ENCODE data around the gene SPATS2L.

Gene SPATS2L

GRCh38 chr2:200405599-200406298 is 99.3 kb downstream of the SPATS2L start:
- H3K4me3 ChIP-seq (ENCODE audit: low read depth, low read length): no peak overlapping the region
- peaks cover 6% of the 10 kb centered on the region; the same call in 1 of the 2 replicates for H3K4me1 ChIP-seq (ENCODE audit: control insufficient read depth, insufficient read depth, low read length)
- POLR2A ChIA-PET: interaction anchor here (0.7 kb wide), 1 partner anchor 105 kb away, joined by 4 read pairs; no protein-coding TSS in a partner anchor
- H3K27ac ChIP-seq (ENCODE audit: extremely low read depth, low read depth, low read length): peak overlapping the region; percentile 22; the same call in 1 of the 2 replicates
- no peaks in the 10 kb centered on the region for H3K36me3 ChIP-seq (ENCODE audit: control insufficient read depth in 2 of 2, insufficient read depth in 1 of 2, low read length in 2 of 2)
- CTCF ChIA-PET: interaction anchor here (0.6 kb wide), 2 partner anchors 16 to 62 kb away, joined by 3 read pairs; no protein-coding TSS in a partner anchor
- H3K9me3 ChIP-seq (ENCODE audit: control insufficient read depth, insufficient read depth, low read depth, low read length): no peaks in the 10 kb centered on the region
- TF ChIP-seq ZNF692 (tag by site-specific recombination; IDR thresholded peaks at IDR 0.05) (no peak), ZNF843 (tag by site-specific recombination; IDR thresholded peaks at IDR 0.05) (peak; percentile 48; the same call in 1 of the 2 replicates), ZNF704 (tag by site-specific recombination; IDR thresholded peaks at IDR 0.05) (no peak), ZNF184 (tag by site-specific recombination; IDR thresholded peaks at IDR 0.05) (no peak), ZNF776 (tag by site-specific recombination; IDR thresholded peaks at IDR 0.05; ENCODE audit: borderline replicate concordance) (no peak), ZNF140 (tag by site-specific recombination; IDR thresholded peaks at IDR 0.05) (no peak), ZNF660 (tag by site-specific recombination; IDR thresholded peaks at IDR 0.05) (peak; percentile 75; the same call in 1 of the 2 replicates), SCRT2 (tag by site-specific recombination; IDR thresholded peaks at IDR 0.05) (no peak), ZNF639 (tag by site-specific recombination; IDR thresholded peaks at IDR 0.05) (peak; percentile 47; the same call in 1 of the 2 replicates), ZNF426 (tag by site-specific recombination; IDR thresholded peaks at IDR 0.05) (no peak), ZNF521 (tag by site-specific recombination; IDR thresholded peaks at IDR 0.05) (no peak), HOXD13 (CRISPR knock-in tag; IDR thresholded peaks at IDR 0.05; ENCODE audit: borderline replicate concordance) (no peak), ZNF701 (tag by site-specific recombination; IDR thresholded peaks at IDR 0.05) (no peak), ZBTB21 (tag by site-specific recombination; IDR thresholded peaks at IDR 0.05) (no peak), ZNF449 (tag by site-specific recombination; IDR thresholded peaks at IDR 0.05) (no peak), ZNF354C (tag by site-specific recombination; IDR thresholded peaks at IDR 0.05; ENCODE audit: borderline replicate concordance, low read depth) (no peak), ZNF629 (tag by site-specific recombination; IDR thresholded peaks at IDR 0.05) (peak; percentile 77; the same call in 1 of the 2 replicates), ZNF223 (tag by site-specific recombination; IDR thresholded peaks at IDR 0.05) (no peak), PRDM6 (tag by site-specific recombination; IDR thresholded peaks at IDR 0.05) (peak; percentile 55; the same call in 1 of the 2 replicates), ZNF518A (tag by site-specific recombination; conservative IDR thresholded peaks at IDR 0.05; ENCODE audit: low read depth) (peak; percentile 16; the same call in 1 of the 2 replicates), ZNF558 (tag by site-specific recombination; IDR thresholded peaks at IDR 0.05) (no peak; the same call in 1 of the 2 replicates), MEIS1 (CRISPR knock-in tag; IDR thresholded peaks at IDR 0.05; ENCODE audit: borderline replicate concordance) (0 out of 2 replicates have a peak, but pooled peaks have one; percentile 11), ZNF76 (tag by site-specific recombination; IDR thresholded peaks at IDR 0.05; ENCODE audit: borderline replicate concordance, low read depth) (no peak), ZNF48 (tag by site-specific recombination; IDR thresholded peaks at IDR 0.05) (no peak), ZNF600 (tag by site-specific recombination; IDR thresholded peaks at IDR 0.05) (no peak; the same call in 1 of the 2 replicates)

Data from HEK293 (cell line).